HepG2 (cell line): ENCODE data around the gene NUDT14. TPM values are rescaled to one million over a fixed set of nuclear protein-coding genes. Genes with fewer than 3 reads are reported as not detected.

Experiments
- ATAC-seq: fragments of 200-7000 bp; cut with Tn5 transposase; 3 replicates; pipeline ENCODE4 v1.9.1; 2020; ENCODE audit warnings: mild to moderate bottlenecking, moderate library complexity
- BruUV-seq: library from RNA; stranded (reverse); fragments of 400-500 nt; replicated peaks from 2 replicates; lab custom pipeline; 2021; lab: Mats Ljungman, UMichigan
- CTCF ChIA-PET: fragments of 300-600 bp; formaldehyde crosslinking; extraction: SDS; loops from one replicate; lab custom pipeline; 2021; ENCODE audit warnings: low total read pairs, inconsistent platforms, low intra/inter-chr PET ratio; lab: Yijun Ruan, JAX
- POLR2A ChIA-PET: fragments of 350-600 bp; sonication (Branson Sonifier 250); formaldehyde crosslinking; loops from one replicate; lab custom pipeline; 2020; ENCODE audit warnings: antibody characterized with exemption, inconsistent platforms; lab: Yijun Ruan, JAX
- DNase-seq: peaks from one replicate; pipeline ENCODE4 v3.0.0-alpha.2; 2015; ENCODE audit warnings: low spot score
- FAIRE-seq: peaks from 3 replicates; lab custom pipeline; 2011; peaks lifted over from hg19 to GRCh38; lab: Jason Lieb, UNC
- H2AFZ ChIP-seq: one replicate; pipeline ENCODE4 v1.6.1; 2011; ENCODE audit warnings: low read length, inconsistent platforms
- H3K27ac ChIP-seq: fragments of 300-600 bp; 3 replicates; pipeline ENCODE4 v1.8.0; 2011; ENCODE audit warnings: mixed run types, mild to moderate bottlenecking, mixed read lengths, low read length, inconsistent platforms; ENCODE audit not compliant: insufficient read depth; ENCODE audit errors: extremely low read length
- H3K27me3 ChIP-seq, 2 experiments: fragments of 200-600 bp in 1 of 2; 2 replicates in 1 of 2; 3 replicates in 1 of 2; pipeline versions ENCODE4 v1.6.0 to v1.8.0; 2011; ENCODE audit warnings: low read length in 2 of 2, mild to moderate bottlenecking in 2 of 2, moderate library complexity in 2 of 2, inconsistent platforms in 1 of 2; ENCODE audit not compliant: insufficient read depth in 2 of 2, control insufficient read depth in 1 of 2
- H3K36me3 ChIP-seq, 2 experiments: fragments of 200-600 bp in 1 of 2; replicated peaks in 1 of 2; 2 replicates in 1 of 2; 3 replicates in 1 of 2; pipeline versions ENCODE4 v1.5.1 to v1.8.0; 2011; ENCODE audit warnings: low read length in 2 of 2, inconsistent platforms in 1 of 2; ENCODE audit not compliant: insufficient read depth in 2 of 2, control insufficient read depth in 1 of 2
- H3K4me1 ChIP-seq: 2 replicates; pipeline ENCODE4 v1.5.1; 2012; ENCODE audit warnings: low read length, inconsistent platforms; ENCODE audit not compliant: insufficient read depth
- H3K4me2 ChIP-seq: 2 replicates; pipeline ENCODE4 v1.6.0; 2011; ENCODE audit warnings: low read depth, low read length, inconsistent platforms
- H3K4me3 ChIP-seq, 3 experiments: fragments of 200-600 bp in 1 of 3; sonication (generic), shearing (Covaris generic) in 1 of 3; replicated peaks in 1 of 3; 2 replicates each; pipeline ENCODE4 v1.5.1; 2011 to 2016; ENCODE audit warnings: low read length in 3 of 3, inconsistent platforms in 2 of 3, low read depth in 2 of 3, mild to moderate bottlenecking in 2 of 3, control low read depth in 1 of 3, mixed read lengths in 1 of 3; ENCODE audit not compliant: insufficient read depth in 1 of 3
- H3K79me2 ChIP-seq: one replicate; pipeline ENCODE4 v1.6.1; 2011; ENCODE audit warnings: low read length, inconsistent platforms; ENCODE audit not compliant: insufficient read depth
- H3K9ac ChIP-seq: 2 replicates; pipeline ENCODE4 v1.6.0; 2011; ENCODE audit warnings: mild to moderate bottlenecking, low read depth, low read length, inconsistent platforms; ENCODE audit not compliant: insufficient read depth
- H3K9me3 ChIP-seq: 2 replicates; pipeline ENCODE4 v1.5.1; 2012; ENCODE audit warnings: mild to moderate bottlenecking, low read length
- H4K20me1 ChIP-seq: 2 replicates; pipeline ENCODE4 v1.6.0; 2011; ENCODE audit warnings: inconsistent platforms, mild to moderate bottlenecking, low read length, moderate library complexity; ENCODE audit not compliant: insufficient read depth
- MTA1 ChIP-seq: sonication (generic); formaldehyde crosslinking; IDR thresholded peaks from 2 replicates; pipeline ENCODE4 v1.4.0; 2020; ENCODE audit warnings: missing genetic modification reagents, mild to moderate bottlenecking, borderline replicate concordance
- NFYB ChIP-seq: sonication (generic); formaldehyde crosslinking; IDR thresholded peaks from 2 replicates; pipeline ENCODE4 v1.4.0; 2020; ENCODE audit warnings: missing genetic modification reagents
- PREB ChIP-seq: sonication (generic); formaldehyde crosslinking; IDR thresholded peaks from 2 replicates; pipeline ENCODE4 v1.4.0; 2020; ENCODE audit warnings: missing genetic modification reagents
- TBX2 ChIP-seq: sonication (generic); formaldehyde crosslinking; IDR thresholded peaks from 2 replicates; pipeline ENCODE4 v1.5.0; 2020; ENCODE audit warnings: missing genetic modification reagents, mild to moderate bottlenecking, borderline replicate concordance
- ZFP36L2 ChIP-seq: sonication (generic); formaldehyde crosslinking; IDR thresholded peaks from 2 replicates; pipeline ENCODE4 v1.4.0; 2020; ENCODE audit warnings: missing genetic modification reagents
- ZMYM4 ChIP-seq: sonication (generic); formaldehyde crosslinking; IDR thresholded peaks from 2 replicates; pipeline ENCODE4 v1.8.1; 2023; ENCODE audit warnings: mild to moderate bottlenecking, missing genetic modification reagents
- ZNF256 ChIP-seq: sonication (generic); formaldehyde crosslinking; conservative IDR thresholded peaks from 2 replicates; pipeline ENCODE4 v1.4.0; 2020; ENCODE audit warnings: missing genetic modification reagents
- ZNF451 ChIP-seq: sonication (generic); formaldehyde crosslinking; IDR thresholded peaks from 2 replicates; pipeline ENCODE4 v1.5.0; 2020; ENCODE audit warnings: mild to moderate bottlenecking, missing genetic modification reagents
- ZNF569 ChIP-seq: sonication (generic); formaldehyde crosslinking; IDR thresholded peaks from 2 replicates; pipeline ENCODE4 v1.5.0; 2020; ENCODE audit warnings: mild to moderate bottlenecking, missing genetic modification reagents, moderate library complexity, borderline replicate concordance
- ZNF652 ChIP-seq: IDR thresholded peaks from 2 replicates; pipeline ENCODE4 v1.6.1; 2016; ENCODE audit warnings: low read depth, borderline replicate concordance
- ZNF672 ChIP-seq: sonication (generic); formaldehyde crosslinking; IDR thresholded peaks from 2 replicates; pipeline ENCODE4 v1.8.1; 2022; ENCODE audit warnings: missing genetic modification reagents
- ZNF782 ChIP-seq: sonication (generic); formaldehyde crosslinking; IDR thresholded peaks from 2 replicates; pipeline ENCODE4 v1.4.0; 2020; ENCODE audit warnings: missing genetic modification reagents, mild to moderate bottlenecking, borderline replicate concordance
- WGBS: methylation state at CpG from one replicate; pipeline ENCODE4 v1.1.6; 2017; ENCODE audit warnings: low lambda C conversion rate; 5-methylcytosine and 5-hydroxymethylcytosine counted together
- in situ Hi-C: cut with HindIII; loops from 2 replicates; pipeline ENCODE4 v1.10.0; 2017; ENCODE audit warnings: low pct_unique_long_range_greater_than_20kb; ENCODE audit not compliant: extremely low pct_ligation_motif_present
- intact Hi-C: fragments of 100-400 bp; cut with micrococcal nuclease; formaldehyde crosslinking; loops from one replicate; pipeline ENCODE4 v1.10.0; 2022; ENCODE audit not compliant: unreplicated experiment
- polyA plus RNA-seq, 8 experiments: library from polyadenylated mRNA; depleted of rRNA in 3 of 8; stranded (reverse) in 7 of 8; unstranded in 1 of 8; fragments of >200 nt; fragmentation: Illumina TruSeq in 4 of 8; extraction: Trizol in 4 of 8; gene quantifications; 2 replicates each; pipeline versions ENCODE4 v1.2.1 to v1.2.3, GENCODE V29; 2011 to 2016; ENCODE audit warnings: low read depth in 4 of 8, missing spikeins in 1 of 8, mixed read lengths in 1 of 8; ENCODE audit not compliant: insufficient read depth in 1 of 8
- total RNA-seq, 5 experiments: library from RNA; depleted of rRNA; stranded (reverse); fragments of >200 nt; fragmentation: Illumina TruSeq; extraction: Trizol; gene quantifications; 2 replicates each; pipeline ENCODE4 v1.2.3, GENCODE V29; 2016; ENCODE audit warnings: low read depth in 1 of 5
- TF ChIP-seq, protein P1 (sequence below): IDR thresholded peaks from 2 replicates; pipeline ENCODE4 v1.6.1; 2016; ENCODE audit warnings: low read depth, borderline replicate concordance
- TF ChIP-seq, protein P2 (sequence below): sonication (generic); formaldehyde crosslinking; IDR thresholded peaks from 2 replicates; pipeline ENCODE4 v1.5.1; 2020; ENCODE audit warnings: mild to moderate bottlenecking, missing genetic modification reagents, borderline replicate concordance
- TF ChIP-seq, protein P3 (sequence below): fragments of 450-650 bp; IDR thresholded peaks from 2 replicates; pipeline ENCODE4 v1.6.1; 2017

The NUDT14 gene
- total and polyA plus RNA-seq, 2 of the 13 experiments (the other 11 are each of a cell fraction or from before 2014, with no cell fraction given), result 5.8 to 6.1 TPM

DNA sequence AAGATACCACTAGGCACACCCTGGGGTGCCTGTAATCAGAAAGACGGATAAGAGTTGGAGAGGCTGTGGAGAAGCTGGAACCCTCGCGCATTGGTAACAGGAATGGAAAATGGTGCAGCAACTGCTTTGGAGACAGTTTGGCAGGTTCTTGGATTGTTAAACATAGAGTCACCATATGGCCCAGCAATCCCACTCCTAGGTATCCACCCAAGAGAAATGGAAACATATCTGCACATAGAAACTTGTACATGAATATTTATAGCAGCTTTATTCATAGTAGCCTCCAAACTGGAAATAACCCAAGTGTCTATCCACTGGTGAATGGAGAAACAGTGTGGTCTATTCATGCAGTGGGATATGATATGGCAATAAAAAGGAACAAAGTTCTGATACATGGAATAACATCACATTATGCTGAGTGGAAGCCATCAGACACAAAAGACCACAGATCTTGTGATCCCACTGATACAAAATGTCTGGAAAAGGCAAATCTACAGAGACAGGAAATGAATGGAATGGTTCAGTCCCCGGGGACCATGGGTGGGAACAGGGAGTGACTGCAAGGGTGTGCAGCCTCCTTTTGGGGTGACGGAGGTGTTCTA lies 57.9 kb downstream of the NUDT14 start:
- CTCF ChIA-PET, result no interaction called here
- intact Hi-C loops, result no loop called here
- in situ Hi-C loops, result no loop called here
- no TSS peak for BruUV-seq
- FAIRE-seq (no peak), DNase-seq (no peak), ATAC-seq (no peak)
- POLR2A ChIA-PET, result no interaction called here
- Histone ChIP-seq H3K27ac (no peak overlapping the region), H3K36me3 (no peaks in the 10 kb centered on the region), H3K9me3 (peaks cover 12% of the 10 kb centered on the region; the same call in 1 of the 2 replicates), H3K9ac (no peak overlapping the region), H3K4me2 (no peak overlapping the region), H4K20me1 (no peaks in the 10 kb centered on the region), H3K4me3 (no peak overlapping the region), H3K4me1 (peaks cover 23% of the 10 kb centered on the region), H3K79me2 (no peaks in the 10 kb centered on the region), H2AFZ (no peak overlapping the region), H3K27me3 (peaks cover 2 to 41% of the 10 kb centered on the region in 2 experiments; a peak in 3 of 5 replicates)
- WGBS, result 84% methylated on average over 5 of the region's 5 CpGs
- TF ChIP-seq ZNF256 (CRISPR knock-in tag), result no peak
- TF ChIP-seq ZNF451 (CRISPR knock-in tag), result no peak
- no peak for TF ChIP-seq ZNF652 (CRISPR knock-in tag)
- no peak for TF ChIP-seq ZMYM4 (CRISPR knock-in tag)
- no peak for TF ChIP-seq ZNF782
- TF ChIP-seq ZFP36L2, result no peak
- TF ChIP-seq, protein P1, sequence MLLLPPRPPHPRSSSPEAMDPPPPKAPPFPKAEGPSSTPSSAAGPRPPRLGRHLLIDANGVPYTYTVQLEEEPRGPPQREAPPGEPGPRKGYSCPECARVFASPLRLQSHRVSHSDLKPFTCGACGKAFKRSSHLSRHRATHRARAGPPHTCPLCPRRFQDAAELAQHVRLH (CRISPR knock-in tag), result no peak
- TF ChIP-seq, protein P2, sequence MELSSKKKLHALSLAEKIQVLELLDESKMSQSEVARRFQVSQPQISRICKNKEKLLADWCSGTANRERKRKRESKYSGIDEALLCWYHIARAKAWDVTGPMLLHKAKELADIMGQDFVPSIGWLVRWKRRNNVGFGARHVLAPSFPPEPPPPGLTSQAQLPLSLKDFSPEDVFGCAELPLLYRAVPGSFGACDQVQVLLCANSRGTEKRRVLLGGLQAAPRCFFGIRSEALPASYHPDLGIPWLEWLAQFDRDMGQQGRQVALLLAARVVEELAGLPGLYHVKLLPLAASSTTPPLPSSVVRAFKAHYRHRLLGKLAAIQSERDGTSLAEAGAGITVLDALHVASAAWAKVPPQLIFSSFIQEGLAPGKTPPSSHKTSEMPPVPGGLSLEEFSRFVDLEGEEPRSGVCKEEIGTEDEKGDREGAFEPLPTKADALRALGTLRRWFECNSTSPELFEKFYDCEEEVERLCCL (CRISPR knock-in tag), result no peak
- no peak for TF ChIP-seq ZNF569 (CRISPR knock-in tag)
- no peak for TF ChIP-seq PREB (CRISPR knock-in tag)
- TF ChIP-seq, protein P3, sequence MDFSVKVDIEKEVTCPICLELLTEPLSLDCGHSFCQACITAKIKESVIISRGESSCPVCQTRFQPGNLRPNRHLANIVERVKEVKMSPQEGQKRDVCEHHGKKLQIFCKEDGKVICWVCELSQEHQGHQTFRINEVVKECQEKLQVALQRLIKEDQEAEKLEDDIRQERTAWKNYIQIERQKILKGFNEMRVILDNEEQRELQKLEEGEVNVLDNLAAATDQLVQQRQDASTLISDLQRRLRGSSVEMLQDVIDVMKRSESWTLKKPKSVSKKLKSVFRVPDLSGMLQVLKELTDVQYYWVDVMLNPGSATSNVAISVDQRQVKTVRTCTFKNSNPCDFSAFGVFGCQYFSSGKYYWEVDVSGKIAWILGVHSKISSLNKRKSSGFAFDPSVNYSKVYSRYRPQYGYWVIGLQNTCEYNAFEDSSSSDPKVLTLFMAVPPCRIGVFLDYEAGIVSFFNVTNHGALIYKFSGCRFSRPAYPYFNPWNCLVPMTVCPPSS, result no peak
- TF ChIP-seq TBX2 (CRISPR knock-in tag), result no peak
- TF ChIP-seq MTA1 (CRISPR knock-in tag), result no peak
- no peak for TF ChIP-seq NFYB (CRISPR knock-in tag)
- no peak for TF ChIP-seq ZNF672 (CRISPR knock-in tag)
